Fibroblast of villous mesenchyme (primary cell): ENCODE results near the gene ERC1. TPM values are rescaled to one million over a fixed set of nuclear protein-coding genes. Genes with fewer than 3 reads are reported as not detected.

Experiments
- DNase-seq: peaks from one replicate; pipeline ENCODE4 v3.0.0-alpha.2; 2010; ENCODE audit warnings: low read depth
- H3K4me3 ChIP-seq: 2 replicates; pipeline ENCODE4 v1.5.1; 2011; ENCODE audit warnings: low read depth, mild to moderate bottlenecking, low read length
- CTCF ChIP-seq: IDR thresholded peaks from 2 replicates; pipeline ENCODE4 v1.5.1; 2012; ENCODE audit warnings: low read depth, mild to moderate bottlenecking, low read length; ENCODE audit not compliant: insufficient read depth
- total RNA-seq: library from RNA; depleted of rRNA; stranded (reverse); fragments of >200 nt; gene quantifications from 2 replicates; pipeline ENCODE4 v1.2.3, GENCODE V29; 2012

Gene ERC1
- total RNA-seq, 1 donor: 49.7 TPM

GRCh38 chr12:1499351-1499750 lies 508.3 kb downstream of the ERC1 start:
- H3K4me3 ChIP-seq: no peak overlapping the region
- no peak for TF ChIP-seq CTCF
- no peak for DNase-seq

- DNase-seq: peak; percentile 88
- H3K4me3 ChIP-seq: no peak overlapping the region
- no peak for TF ChIP-seq CTCF
Measured at GRCh38 chr12:1500095-1500801, 509.2 kb downstream of the ERC1 start.

GRCh38 chr12:1501001-1501400 lies 510.0 kb downstream of the ERC1 start:
- TF ChIP-seq CTCF: no peak
- no peak for DNase-seq

GRCh38 chr12:1501695-1502378 lies 510.8 kb downstream of the ERC1 start:
- H3K4me3 ChIP-seq: no peak overlapping the region
- no peak for TF ChIP-seq CTCF
- DNase-seq: no peak

More at GRCh38 chr12:1501001-1501400, 510.0 kb downstream of the ERC1 start:
- no peak overlapping the region for H3K4me3 ChIP-seq

GRCh38 chr12:1502379-1502720 lies 511.3 kb downstream of the ERC1 start:
- no peak for TF ChIP-seq CTCF
- peak; percentile 52 for DNase-seq
- H3K4me3 ChIP-seq: no peak overlapping the region

GRCh38 chr12:1502831-1503230 lies 511.8 kb downstream of the ERC1 start:
- TF ChIP-seq CTCF: no peak
- DNase-seq: no peak
- H3K4me3 ChIP-seq: no peak overlapping the region
